Activated naive CD4-positive, alpha-beta T cell treated with anti-CD3 and anti-CD28 coated beads, Interleukin-2, amount 10 ng/mL, durations not matched to agents 7 days and 5 days (primary cell): Measurements from ENCODE around the gene ADAMTS2.

ENCODE experiments used
- CTCF ChIA-PET: fragments of 350-600 bp; sonication (Branson Sonifier 250); formaldehyde crosslinking; loops from one replicate; lab custom pipeline; 2021; ENCODE audit warnings: antibody characterized with exemption; lab: Charles Lee
- DNase-seq: peaks from one replicate; pipeline ENCODE4 v3.0.0-alpha.2; 2020
- H3K27ac Mint-ChIP-seq: one replicate; pipeline ENCODE4 v1.8.0; 2021; ENCODE audit warnings: mild to moderate bottlenecking, moderate library complexity, mixed read lengths
- H3K27me3 Mint-ChIP-seq: one replicate; pipeline ENCODE4 v1.8.0; 2021; ENCODE audit warnings: mild to moderate bottlenecking, mixed read lengths
- H3K36me3 Mint-ChIP-seq: one replicate; pipeline ENCODE4 v1.8.0; 2021; ENCODE audit warnings: mixed read lengths
- H3K4me1 Mint-ChIP-seq: one replicate; pipeline ENCODE4 v1.8.0; 2021; ENCODE audit warnings: mixed read lengths
- H3K4me3 Mint-ChIP-seq: one replicate; pipeline ENCODE4 v1.8.0; 2021; ENCODE audit warnings: mild to moderate bottlenecking, moderate library complexity, mixed read lengths
- H3K9me3 Mint-ChIP-seq: one replicate; pipeline ENCODE4 v1.8.0; 2021; ENCODE audit warnings: mixed read lengths

The ADAMTS2 gene

GRCh38 chr5:179375831-179376365, 30.6 kb upstream of the ADAMTS2 start:
- Mint-ChIP-seq H3K27ac (no peak overlapping the region), H3K27me3 (no peaks in the 10 kb centered on the region), H3K36me3 (no peaks in the 10 kb centered on the region), H3K4me3 (no peak overlapping the region), H3K4me1 (no peaks in the 10 kb centered on the region), H3K9me3 (no peaks in the 10 kb centered on the region)
- CTCF ChIA-PET, result no interaction called here
- DNase-seq, result no peak

GRCh38 chr5:179375236-179375685, 30.0 kb upstream of the ADAMTS2 start:
- Mint-ChIP-seq H3K4me1 (no peaks in the 10 kb centered on the region), H3K27me3 (no peaks in the 10 kb centered on the region), H3K27ac (no peak overlapping the region), H3K36me3 (no peaks in the 10 kb centered on the region), H3K9me3 (no peaks in the 10 kb centered on the region), H3K4me3 (no peak overlapping the region)
- DNase-seq, result no peak
- CTCF ChIA-PET, result no interaction called here

- Mint-ChIP-seq H3K27me3 (no peaks in the 10 kb centered on the region), H3K4me3 (no peak overlapping the region), H3K9me3 (no peaks in the 10 kb centered on the region), H3K27ac (no peak overlapping the region), H3K36me3 (no peaks in the 10 kb centered on the region), H3K4me1 (no peaks in the 10 kb centered on the region)
- CTCF ChIA-PET, result no interaction called here
- no peak for DNase-seq
Measured at GRCh38 chr5:179374506-179375235, 29.4 kb upstream of the ADAMTS2 start.

- H3K4me1 Mint-ChIP-seq, result no peaks in the 10 kb centered on the region
- H3K36me3 Mint-ChIP-seq, result no peaks in the 10 kb centered on the region
- H3K27ac Mint-ChIP-seq, result no peak overlapping the region
- no peaks in the 10 kb centered on the region for H3K27me3 Mint-ChIP-seq
- H3K9me3 Mint-ChIP-seq, result no peaks in the 10 kb centered on the region
- H3K4me3 Mint-ChIP-seq, result no peak overlapping the region
- no peak for DNase-seq
- CTCF ChIA-PET, result no interaction called here
Measured at GRCh38 chr5:179373961-179374505, 28.8 kb upstream of the ADAMTS2 start.

DNA sequence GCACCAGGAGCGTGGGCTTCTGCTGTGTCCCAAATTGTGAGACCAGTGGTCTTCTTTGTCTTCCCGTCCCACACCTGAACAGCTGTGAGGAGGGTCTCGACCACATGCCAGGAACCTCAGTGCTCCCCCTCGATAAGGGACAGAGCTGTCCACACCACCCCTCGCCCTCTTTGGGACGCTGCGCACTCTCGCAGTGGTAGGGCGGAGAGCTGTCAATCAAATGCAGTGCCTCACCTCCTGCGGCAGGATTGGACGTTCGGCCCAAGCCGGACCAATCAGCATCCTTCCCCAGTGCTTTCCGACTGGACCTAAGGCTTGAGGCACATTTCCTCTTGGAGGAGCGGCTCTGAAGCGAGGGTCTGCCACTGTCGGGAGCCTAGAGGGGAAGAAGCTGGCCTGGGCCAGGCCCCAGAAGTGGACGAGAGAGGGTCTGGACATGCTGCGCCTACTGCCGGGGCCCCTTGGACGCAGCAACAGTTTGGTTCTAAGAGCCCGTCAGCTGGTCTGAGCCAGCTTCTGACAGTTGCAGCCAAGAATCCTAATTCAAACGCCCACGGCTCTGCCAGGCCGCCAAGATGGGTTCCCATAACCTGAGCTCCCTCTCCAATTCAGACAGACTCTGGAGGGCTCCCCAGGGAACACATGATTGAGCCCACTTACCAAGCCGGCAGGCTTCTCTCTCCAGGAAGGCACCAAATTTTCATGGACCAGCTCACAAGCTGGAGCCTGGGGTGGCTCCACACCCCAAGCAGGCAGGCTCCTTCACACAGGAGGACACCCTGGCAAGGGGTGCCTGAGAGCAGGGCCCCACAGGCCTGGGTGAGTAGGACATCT, 28.1 kb upstream of the ADAMTS2 start:
- no peak overlapping the region for H3K27ac Mint-ChIP-seq
- H3K27me3 Mint-ChIP-seq, result no peaks in the 10 kb centered on the region
- CTCF ChIA-PET, result no interaction called here
- H3K9me3 Mint-ChIP-seq, result no peaks in the 10 kb centered on the region
- H3K36me3 Mint-ChIP-seq, result no peaks in the 10 kb centered on the region
- no peak for DNase-seq
- no peak overlapping the region for H3K4me3 Mint-ChIP-seq
- H3K4me1 Mint-ChIP-seq, result no peaks in the 10 kb centered on the region

DNA sequence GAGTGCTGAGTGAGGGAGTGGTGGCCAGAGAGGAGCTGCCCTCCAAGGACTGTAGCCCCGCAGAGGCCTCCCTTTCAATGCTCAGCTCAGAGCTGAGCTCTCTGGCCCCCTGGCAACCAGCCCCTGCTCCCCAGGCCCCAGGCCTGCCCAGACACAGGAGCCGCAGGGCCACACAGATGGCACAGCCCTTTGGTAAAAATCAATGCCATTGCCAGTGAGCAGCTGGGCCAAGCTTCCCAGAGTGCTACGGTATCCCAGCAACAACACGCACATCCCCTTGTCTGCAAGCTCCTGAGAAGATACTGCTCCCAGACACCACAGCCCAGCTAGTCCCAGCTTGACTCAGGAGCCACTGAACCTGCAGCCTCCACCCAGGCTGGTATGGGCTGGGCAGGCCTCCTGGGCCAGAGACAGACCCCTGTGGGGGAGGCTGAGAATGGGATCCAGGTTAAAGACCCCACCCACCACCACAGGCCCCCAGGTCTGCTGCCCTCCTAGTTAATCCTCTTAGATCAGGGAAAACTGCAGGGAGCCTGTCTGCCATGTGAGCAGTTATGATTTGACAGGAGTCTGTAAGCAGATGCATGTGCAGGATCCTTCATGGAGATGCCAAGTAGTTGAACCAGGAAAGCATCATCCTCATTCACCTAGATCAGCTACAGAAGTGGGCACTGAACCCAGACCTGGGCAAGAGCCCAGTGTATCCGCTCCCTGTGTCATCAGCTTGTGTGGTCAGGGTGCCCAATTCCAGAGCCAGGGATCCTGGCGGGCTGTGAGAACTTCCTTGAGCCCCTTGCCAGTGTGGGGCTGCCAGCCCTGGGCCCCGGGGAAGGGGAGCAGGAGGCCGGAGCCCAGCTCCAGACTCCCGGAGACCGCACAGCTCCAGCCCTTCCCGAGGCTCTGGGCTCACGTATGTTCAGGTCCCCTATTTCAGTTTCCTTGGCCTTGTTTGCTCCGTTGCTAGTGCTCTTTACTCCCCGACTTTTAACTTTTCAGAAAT, 26.7 kb upstream of the ADAMTS2 start:
- no peak overlapping the region for H3K4me3 Mint-ChIP-seq

DNA sequence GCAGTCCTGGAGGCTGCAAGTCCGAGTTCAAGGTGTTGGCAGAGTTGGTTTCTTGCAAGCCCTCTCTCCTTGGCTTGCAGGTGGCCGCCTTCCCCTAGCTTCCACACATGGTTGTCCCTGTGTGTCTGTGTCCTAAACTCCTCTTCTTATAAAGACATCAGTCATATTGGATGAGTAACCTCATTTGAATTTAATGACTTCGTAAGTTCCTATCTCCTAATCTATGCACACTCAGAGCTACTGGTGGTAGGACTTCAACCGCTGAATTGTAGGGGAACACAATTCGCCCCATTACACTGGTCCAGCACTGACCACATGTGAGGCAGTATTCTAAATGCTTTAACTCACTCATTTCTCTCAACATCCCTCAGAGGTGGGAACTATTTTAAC, 25.9 kb upstream of the ADAMTS2 start:
- H3K27ac Mint-ChIP-seq, result no peak overlapping the region
- H3K9me3 Mint-ChIP-seq, result no peaks in the 10 kb centered on the region
- no peak overlapping the region for H3K4me3 Mint-ChIP-seq
- no peak for DNase-seq
- CTCF ChIA-PET, result no interaction called here
- no peaks in the 10 kb centered on the region for H3K36me3 Mint-ChIP-seq
- H3K4me1 Mint-ChIP-seq, result no peaks in the 10 kb centered on the region
- H3K27me3 Mint-ChIP-seq, result no peaks in the 10 kb centered on the region

More for the DNA sequence above, 26.7 kb upstream of the ADAMTS2 start:
- no peaks in the 10 kb centered on the region for H3K27me3 Mint-ChIP-seq
- DNase-seq, result no peak
- no peak overlapping the region for H3K27ac Mint-ChIP-seq
- CTCF ChIA-PET, result no interaction called here
- no peaks in the 10 kb centered on the region for H3K36me3 Mint-ChIP-seq
- H3K9me3 Mint-ChIP-seq, result no peaks in the 10 kb centered on the region
- no peaks in the 10 kb centered on the region for H3K4me1 Mint-ChIP-seq

GRCh38 chr5:179370490-179371120, 25.3 kb upstream of the ADAMTS2 start:
- H3K4me3 Mint-ChIP-seq, result no peak overlapping the region
- H3K27me3 Mint-ChIP-seq, result no peaks in the 10 kb centered on the region
- H3K27ac Mint-ChIP-seq, result no peak overlapping the region
- no peaks in the 10 kb centered on the region for H3K9me3 Mint-ChIP-seq
- CTCF ChIA-PET, result no interaction called here
- no peaks in the 10 kb centered on the region for H3K4me1 Mint-ChIP-seq
- no peaks in the 10 kb centered on the region for H3K36me3 Mint-ChIP-seq
- DNase-seq, result no peak

DNA sequence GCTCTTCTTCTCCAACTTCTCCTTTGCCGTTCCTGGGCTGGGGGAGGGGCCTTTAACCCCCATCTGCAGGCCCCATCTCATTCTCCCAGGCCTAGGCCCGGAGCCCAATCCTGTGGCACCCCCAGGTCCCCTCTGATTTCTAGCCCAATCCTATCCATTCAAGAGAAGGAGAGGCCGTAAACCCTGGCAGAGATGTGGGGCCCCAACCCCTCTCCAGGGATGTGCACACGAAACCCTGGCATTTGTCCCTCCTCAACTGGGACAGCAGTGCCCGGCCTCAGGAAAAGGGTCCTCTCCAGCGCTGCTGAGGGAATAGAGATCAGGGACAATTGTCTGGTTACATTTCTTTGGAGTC, 24.2 kb upstream of the ADAMTS2 start:
- Mint-ChIP-seq H3K4me3 (no peak overlapping the region), H3K27ac (no peak overlapping the region), H3K9me3 (no peaks in the 10 kb centered on the region), H3K36me3 (no peaks in the 10 kb centered on the region), H3K4me1 (no peaks in the 10 kb centered on the region), H3K27me3 (no peaks in the 10 kb centered on the region)
- CTCF ChIA-PET, result no interaction called here
- no peak for DNase-seq

DNA sequence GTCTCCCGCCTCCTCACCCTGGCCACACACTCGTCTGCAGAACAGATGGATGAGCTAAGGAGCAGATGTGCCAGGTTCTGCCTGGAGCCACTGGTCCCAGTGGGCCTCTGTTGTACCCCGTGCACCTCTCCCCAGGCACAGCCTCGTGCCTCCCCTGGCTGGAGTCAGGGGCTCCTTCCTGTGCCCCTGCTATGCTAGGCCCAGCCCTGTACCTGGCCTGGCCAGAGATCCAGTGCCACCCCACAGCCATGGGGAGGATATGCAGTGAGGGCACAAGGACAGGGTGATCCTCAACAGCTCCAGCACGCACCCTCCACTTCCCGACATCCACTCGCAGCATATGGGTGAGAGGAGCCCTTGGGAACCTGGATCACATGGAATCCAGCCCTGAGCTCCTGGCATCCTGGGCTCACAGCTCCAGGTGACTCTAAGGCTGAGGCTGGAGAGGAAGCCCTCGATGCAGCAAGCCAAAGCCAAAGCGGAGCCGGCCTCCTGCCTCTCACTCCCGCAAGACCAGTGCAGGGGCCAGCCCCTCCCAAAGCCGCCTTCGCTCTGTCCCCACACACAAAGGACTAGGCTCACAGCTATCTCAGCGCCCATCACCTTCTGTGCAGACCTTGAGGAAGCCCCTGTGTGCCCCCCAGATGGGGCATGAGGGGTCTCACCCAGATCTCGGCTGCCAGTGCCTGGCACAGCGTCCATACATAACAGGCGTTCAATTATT, 23.7 kb upstream of the ADAMTS2 start:
- Mint-ChIP-seq H3K9me3 (no peaks in the 10 kb centered on the region), H3K4me1 (no peaks in the 10 kb centered on the region), H3K27ac (no peak overlapping the region), H3K27me3 (no peaks in the 10 kb centered on the region), H3K36me3 (no peaks in the 10 kb centered on the region), H3K4me3 (no peak overlapping the region)
- peak; percentile 15 for DNase-seq
- CTCF ChIA-PET, result no interaction called here

DNA sequence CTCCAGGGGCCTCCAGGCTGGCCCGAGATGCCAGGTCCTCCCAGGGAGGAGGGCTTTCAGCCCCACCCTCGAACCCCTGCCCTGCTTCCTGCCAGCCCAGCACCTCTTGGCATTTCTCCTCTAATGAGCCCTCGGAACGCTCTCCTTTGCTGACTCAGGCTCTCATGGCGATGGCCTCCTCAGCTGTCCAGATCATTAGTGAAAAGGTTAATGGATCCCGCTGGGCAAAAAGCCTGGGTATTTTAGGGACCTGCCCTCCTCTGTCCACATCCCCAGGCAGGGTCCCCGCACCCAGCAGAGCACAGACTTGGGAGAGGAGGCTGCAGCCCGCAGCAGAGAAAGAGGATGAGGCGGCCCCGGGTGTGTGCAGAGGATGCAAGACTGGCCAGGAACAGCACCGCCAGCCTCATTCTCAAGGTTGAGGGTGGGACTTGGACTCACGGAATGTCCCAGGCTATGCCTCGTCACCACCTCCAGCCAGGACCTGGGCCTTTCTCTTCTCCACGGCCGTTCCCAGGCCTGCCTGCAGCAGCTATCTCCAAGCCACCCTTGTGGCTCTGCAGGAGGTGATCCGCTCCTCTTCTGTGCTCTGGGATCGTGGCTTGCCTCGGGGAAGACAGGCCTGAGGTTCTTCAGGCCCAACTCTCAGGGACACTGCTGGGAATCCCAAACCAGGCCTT, 23.0 kb upstream of the ADAMTS2 start:
- Mint-ChIP-seq H3K36me3 (no peaks in the 10 kb centered on the region), H3K27ac (no peak overlapping the region), H3K4me1 (no peaks in the 10 kb centered on the region), H3K4me3 (no peak overlapping the region), H3K9me3 (no peaks in the 10 kb centered on the region), H3K27me3 (no peaks in the 10 kb centered on the region)
- peak; percentile 13 for DNase-seq
- CTCF ChIA-PET, result no interaction called here

DNA sequence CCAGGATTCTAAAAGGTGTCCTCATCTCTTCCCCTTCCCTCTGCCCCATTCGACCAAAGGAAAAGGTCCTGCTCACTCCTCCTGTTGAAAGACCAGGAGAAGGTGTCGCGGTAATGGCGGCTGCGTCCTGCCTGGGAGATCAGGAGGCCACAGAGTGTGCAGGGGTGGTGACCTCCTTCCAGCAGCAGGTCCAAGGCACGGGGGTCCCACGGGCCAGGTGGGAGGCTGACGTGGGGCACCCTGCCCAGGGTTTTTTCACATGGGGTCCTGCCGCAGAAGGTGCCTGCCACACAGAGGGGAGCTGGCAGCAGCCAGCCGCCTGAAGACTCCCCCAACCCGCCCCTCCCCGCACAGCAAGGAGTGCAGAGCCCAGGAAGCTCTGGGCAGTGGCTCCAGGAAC, 22.2 kb upstream of the ADAMTS2 start:
- CTCF ChIA-PET, result no interaction called here
- Mint-ChIP-seq H3K4me1 (no peaks in the 10 kb centered on the region), H3K4me3 (no peak overlapping the region), H3K27me3 (no peaks in the 10 kb centered on the region), H3K36me3 (no peaks in the 10 kb centered on the region), H3K9me3 (no peaks in the 10 kb centered on the region), H3K27ac (no peak overlapping the region)
- peak; percentile 14 for DNase-seq
